ENCODE measurements around the gene ZC3H4.
A peak's percentile ranks its signal among the peaks of the same experiment; 100 is the strongest.
"Not testable (repeated sequence)": the region's sequence is repeated elsewhere in the genome, so short reads cannot be mapped to it uniquely, and the experiment has no call there.

The ZC3H4 gene

DNA sequence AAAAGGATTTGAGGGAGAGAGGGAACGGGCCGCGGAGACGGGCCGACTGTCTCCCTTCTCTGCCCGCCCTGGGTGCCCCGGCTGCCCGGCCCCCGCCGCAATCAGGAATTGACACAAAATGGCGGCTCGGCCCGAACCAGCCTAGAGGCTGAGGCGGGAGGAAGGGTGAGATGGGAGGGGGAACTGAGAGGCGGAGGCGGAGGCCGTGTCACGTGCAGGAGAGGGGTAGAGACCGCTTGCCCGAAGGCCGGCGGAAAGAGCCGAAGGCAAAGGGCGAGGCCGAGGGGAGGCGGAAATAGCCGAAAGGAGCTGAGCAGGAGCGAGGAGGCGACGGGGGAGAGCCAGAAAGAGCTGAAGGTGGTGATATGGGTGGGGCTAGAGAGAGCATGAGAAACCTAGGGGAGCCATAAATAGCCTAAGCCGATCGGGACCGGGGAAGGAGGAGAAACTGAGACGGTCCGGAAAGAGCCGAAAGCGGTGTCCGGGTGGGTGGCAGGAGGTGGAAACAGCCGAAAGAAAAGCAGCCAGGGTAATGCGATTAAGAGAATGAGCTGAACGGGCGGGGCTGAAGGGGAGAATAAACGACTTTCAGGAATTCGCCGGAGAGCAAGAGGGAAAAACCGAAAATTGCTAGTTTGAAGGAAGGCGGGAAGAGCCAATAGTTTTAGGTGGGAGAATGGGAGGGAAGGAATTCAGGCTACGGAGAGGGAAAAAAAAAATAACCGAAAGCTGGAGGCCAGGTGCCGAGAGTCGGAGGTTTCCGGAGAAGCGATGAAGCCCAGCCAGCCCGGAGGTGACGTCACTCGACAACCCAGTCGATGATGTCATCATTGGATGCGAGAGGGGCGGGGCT, at the start of gene ZC3H4:
TSS of gene ZC3H4 (minus strand) at position 780 of the 853 bp plus-strand sequence. CDS start 1,192 bp downstream, outside the sequence.
- DNase-seq, result peak; percentile 95 to 98

DNA sequence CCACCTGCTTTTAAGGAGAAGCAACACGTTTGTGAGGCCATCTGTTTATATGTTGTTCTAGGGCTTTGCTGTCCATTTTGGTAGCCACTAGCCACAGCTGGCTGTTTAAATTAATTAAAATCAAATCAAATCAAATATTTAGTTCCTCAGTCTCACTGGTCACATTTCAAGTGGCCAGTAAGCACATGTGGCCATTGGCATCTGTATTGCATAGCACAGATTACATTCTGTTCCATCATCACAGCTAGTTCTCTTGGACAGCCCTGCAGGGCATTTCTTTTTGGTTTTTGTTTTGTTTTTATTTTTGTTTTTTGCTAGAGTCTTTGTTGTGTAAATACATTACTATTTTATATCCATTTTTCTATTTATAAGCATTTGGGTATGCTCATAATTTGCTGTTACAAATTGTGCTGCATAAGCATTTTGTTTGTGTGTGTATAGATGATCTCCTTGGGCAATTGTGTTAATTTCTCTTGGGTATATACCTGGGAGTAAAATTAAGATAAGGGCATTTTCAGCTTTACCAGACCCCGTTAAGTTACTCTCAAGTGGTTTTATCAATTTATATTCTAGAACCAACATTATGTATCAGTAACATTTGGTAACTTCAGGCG, 48.4 kb upstream of the ZC3H4 start:
- no peak for DNase-seq

DNA sequence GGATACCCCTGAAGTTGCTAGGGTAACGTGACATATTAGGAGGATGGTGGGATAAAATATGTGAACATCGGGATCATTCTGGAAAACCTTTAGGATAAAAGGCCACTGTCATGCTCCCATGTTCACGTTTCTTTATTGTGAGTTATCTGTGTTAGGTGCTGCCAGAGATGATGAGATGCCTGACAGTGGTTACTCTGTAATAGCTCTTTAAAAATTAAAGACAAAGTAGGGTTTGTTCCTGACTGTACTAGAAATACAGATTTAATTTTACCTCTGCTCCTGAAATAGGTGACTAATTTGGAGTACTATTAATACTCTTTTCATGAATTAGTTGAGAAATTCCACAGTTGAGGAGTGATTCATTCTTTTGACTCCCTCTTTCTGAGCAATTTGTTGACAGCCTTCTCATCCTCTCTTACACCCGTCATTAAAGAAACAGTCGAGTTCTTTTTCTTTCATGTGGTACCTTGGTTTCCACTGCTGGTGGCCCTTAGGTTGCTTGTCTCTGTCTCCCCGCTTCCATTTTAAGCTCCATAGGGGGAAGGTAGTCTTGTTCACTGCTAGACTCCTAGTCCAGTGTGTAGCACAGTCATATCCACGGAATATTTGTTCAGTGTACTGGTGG, 45.4 kb upstream of the ZC3H4 start:
- no peak for DNase-seq

DNA sequence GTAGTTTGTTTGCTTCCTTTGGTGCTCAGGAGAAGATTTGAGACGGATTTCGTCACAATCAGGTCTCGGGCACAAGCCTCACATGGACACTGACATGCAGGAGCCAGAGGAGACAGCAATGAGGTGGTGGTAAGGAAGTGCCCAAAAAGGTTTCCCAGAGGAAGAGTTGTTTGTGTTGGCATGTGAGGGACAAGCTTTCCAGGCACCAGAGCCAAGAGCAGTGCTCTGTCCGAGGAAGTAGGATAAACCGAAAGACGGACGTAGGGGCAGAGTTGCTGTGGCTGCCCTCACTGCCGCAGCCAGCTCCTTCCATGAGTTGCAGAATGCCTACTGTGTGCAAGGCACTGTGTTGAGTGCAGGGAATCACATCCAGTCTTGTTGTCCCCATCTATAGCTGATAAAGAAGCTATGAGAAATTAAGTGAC, 44.8 kb upstream of the ZC3H4 start:
- DNase-seq, result no peak

DNA sequence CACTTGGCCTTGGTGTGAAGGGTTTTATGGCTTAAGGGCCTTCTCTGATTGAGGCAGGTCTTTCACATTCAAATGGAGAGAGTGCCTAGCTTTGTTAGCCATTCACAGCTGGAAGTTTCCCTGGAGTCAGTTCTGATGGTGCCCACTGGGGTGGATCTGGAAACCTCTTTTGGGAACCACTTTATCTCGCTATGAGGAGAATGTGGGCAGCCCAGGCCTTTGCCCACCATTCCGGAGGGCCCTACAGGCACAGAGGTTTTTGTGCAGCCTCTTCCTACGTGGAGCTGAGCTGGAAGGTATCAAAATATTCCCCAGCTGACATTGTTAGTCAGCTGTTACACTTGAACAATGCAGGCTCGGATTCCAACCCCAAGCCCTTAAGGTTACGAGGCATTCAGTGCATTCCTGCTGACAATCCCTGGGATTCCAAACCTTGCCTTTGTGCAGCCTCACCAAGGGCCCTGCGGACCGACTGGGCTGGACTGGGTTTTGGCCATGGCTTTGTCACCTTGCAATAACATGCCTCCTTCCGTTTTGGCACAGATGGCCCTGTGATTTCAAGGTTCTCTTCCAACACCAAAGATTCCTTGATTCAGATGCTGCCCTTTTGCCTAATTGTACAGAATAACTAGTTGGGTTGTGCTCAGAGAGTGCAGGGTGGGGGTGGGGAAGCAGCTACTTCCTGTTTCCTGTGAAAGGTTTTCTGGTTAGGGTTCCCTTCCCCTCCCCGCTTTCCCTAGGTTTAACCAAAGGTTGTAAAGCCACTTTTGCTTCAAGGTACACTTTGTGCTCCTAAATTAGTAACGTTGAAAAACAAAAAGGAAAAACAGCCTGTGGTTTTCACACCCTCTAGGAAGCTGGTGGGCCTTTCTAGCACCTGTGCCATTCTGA, 44.1 kb upstream of the ZC3H4 start:
- DNase-seq, result no peak

DNA sequence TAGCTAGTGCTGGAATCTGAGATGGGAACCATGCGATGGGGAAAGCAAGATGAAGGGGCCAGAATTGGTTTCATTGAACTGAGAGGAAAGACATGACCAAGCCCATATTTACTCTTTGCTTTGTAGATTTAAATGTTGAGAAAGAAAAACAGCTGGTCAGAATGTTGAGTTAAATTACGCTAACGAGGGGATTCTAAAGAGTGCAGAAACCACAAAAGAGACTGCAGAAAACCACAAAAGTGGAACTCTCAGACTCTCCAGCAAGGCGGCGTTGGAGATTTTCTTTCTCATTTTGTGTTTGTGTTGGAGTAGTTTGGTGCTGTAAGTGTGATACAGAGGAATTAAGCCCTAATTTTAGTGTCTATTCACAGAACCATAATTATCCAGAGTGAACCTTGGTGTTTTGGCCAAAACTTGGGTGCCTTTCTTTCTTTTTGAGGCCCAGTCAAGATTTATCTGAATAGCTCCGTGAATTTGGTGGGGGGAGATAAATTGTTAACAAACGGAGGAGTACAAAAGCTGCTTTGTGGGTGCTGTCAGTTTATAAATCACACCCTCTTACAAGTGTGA, 43.4 kb upstream of the ZC3H4 start:
- no peak for DNase-seq

DNA sequence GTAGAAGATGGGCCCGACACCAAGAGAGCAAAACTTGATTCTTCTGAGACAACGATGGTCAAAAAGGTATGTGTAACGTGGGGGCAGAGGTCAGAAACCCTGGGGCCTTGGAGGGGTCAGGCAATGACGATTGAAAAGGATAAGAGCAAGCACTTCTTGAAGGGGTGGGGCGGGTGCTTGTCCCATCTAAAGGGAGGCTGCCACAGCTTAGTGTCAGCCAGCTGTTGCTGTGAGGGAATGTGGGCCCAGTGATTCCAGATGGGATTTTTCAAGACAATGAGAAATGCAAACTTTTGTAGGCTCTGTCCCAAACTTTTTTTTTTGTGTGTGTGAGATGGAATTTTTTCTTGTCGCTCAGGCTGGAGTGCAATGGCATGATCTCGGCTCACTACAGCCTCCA, 41.6 kb upstream of the ZC3H4 start:
- DNase-seq, result no peak

DNA sequence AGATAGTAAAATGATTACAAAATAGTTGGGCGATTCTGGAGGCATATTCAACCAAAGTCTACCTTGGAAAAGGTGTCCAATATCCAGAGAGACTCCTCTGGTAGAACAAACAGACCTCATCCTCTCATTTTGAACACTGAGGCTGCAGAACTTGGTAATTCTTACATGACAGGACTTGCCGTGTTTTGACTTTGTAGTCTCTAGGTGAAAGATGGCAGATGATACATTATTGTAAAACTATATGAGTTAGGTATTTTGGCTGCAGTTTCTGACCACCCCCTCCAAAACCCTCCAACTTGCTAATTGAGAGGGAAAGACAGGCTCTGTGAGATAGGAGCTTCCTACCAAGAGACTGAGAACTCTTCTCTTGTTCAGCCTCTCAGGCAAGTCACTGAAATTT, 39.7 kb upstream of the ZC3H4 start:
- no peak for DNase-seq

DNA sequence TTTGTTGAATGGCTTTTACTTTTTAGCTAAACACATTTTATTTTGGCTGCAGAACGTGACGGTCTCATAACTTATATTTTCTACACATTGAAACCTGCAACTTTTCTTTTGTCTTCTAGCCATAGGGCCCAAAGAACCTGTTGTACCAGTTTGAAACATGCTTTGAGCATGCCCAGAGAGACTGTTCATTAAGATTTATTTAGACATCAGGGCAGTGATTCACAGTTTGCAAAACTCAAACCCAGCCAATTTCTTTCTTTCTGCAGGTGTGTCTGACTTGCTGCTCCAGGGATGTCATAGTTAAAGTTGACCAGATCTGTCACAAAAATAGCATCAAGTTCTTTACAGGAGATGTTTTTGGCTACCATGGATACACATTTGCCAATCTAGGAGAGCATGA, 39.1 kb upstream of the ZC3H4 start:
- no peak for DNase-seq

DNA sequence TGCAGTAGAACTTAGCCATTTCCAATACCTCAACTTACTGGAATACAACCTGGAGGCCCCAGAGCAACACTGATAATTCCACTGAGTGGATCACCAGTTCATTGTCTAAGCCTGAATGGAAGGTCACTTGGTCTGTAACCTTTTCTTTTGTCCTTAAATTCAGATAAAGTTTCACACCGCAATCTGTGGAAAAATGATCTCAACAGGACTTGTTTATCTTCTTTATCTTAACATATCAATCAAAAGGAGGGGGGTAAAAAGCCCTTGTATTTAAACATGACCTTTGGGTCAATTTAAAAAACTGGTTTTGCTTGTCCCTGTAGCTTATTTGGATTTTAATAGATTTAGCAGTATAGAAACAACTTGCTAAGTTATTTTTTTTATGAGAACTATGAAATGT, 38.6 kb upstream of the ZC3H4 start:
- DNase-seq, result no peak

DNA sequence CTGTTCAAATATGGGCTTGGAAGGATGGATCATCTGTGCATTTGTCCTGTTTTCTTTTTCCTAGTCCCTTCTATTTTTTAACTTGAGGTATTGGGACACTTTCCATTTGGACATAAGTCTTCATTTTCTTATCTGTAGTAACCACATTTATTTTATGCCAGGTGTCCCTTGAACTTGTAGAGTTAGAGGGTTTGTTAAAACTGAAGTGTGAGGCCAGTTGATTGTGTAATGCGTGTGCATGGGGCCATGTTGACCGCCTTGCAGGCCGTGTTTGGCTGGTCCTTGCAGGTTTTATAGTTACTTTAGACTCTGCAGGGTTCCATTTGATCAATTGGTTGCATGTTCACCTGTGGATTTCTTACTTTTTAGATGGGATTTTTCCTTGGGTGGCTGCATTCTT, 38.1 kb upstream of the ZC3H4 start:
- DNase-seq, result no peak

DNA sequence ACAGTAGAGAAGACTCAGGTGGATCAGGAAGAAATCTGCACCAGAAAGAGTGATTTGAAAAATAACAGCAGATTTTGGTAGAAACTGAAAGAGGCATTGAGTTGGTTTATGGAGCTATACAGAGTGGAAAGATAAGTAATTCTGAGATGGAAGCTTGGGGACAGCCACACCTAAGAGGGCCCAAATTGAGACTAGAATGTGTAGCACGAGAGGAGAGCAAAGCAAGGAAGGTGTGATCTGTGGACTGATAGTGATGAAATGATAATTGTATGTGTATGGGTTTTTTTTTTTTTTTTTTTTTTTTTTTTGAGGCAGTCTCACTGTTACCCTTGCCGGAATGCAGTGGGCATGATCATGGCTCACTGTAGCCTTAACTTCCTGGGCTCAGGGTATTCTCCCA, 33.3 kb upstream of the ZC3H4 start:
- DNase-seq, result no peak

DNA sequence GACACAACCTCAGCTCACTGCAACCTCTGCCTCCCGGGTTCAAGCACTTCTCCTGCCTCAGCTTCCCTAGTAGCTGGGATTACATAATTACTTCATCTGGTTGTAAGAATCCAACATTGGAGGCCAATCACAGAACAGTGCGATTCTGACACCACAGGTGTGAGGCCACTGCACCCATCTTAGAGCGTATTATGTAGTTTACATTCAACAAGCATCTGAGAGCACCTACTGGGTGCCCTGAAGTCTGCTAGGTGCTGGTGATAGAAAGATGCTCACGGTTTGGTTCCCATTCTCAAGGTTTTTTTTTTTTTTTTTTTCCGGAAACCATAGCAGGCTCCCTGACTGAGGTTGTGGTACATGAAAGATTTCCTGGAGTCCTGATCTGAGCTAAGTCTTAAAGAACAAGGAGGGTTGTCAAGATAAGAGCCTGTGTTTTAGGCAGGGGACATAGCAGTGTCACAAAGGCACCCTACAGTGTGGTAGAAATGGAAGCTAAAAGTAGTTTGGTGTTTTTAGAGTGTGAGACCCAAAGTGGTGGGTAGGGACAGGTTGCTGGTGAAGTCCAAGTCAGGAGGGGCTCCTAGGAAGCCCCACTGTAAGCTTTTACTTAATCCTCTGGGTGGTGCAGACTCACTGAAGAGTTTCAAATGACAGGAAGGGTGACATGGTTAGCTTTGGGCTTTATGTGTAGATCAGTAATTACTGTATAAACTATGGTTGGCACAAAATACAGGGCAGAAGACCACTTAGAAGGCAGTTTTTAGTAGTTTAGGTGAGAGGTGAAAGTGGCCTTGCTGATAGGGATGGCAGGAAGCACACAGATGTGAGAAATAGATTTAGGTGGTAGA, 32.3 kb upstream of the ZC3H4 start:
- no peak for DNase-seq

DNA sequence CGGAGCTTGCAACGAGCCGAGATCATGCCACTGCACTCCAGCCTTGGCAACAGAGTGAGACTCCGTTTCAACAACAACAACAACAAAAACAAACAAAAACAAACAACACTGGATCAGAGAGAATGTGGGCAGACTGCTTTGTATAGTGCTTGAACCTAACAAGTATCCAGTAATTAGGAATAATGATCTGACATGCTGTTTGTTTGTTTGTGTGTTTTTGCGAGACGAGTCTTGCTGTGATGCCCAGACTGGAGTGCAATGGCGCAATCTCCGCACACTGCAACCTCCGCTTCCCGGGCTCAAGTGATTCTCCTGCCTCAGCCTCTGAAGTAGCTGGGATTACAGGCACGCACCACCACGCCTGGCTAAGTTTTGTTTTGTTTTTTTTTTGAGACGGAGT, 31.1 kb upstream of the ZC3H4 start:
- DNase-seq, result no peak

DNA sequence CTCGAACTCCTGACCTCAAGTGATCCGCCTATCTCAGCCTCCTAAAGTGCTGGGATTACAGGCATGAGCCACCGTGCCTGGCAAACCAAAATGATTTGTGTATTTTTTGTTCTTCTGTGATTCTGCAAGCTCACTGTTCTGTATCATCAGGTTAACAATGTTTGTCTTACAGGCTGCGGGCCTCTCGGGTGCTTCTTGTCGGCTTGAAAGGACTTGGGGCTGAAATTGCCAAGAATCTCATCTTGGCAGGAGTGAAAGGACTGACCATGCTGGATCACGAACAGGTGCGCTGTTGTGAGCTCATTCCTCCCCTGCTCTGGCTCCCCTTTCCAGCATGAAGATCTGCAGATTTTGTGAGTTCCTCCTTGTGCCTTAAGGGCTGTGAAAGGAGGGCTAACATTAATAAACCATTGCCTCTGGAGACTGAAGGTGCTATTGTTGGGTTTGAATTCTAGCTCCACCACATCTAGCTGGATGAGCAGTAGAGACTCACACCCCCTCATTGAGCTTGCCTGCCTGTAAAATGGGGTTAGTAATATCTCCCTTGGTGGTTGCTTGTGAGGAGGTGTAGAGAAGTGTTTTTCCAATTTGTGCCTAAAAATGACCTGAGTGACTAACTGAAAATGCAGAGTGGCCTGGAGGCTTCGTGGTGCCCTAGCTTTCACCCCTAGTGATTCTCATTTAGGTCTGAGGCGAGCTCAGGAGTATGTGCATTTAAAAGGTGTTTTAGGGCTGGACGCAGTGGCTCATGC, 29.9 kb upstream of the ZC3H4 start:
- DNase-seq, result no peak

DNA sequence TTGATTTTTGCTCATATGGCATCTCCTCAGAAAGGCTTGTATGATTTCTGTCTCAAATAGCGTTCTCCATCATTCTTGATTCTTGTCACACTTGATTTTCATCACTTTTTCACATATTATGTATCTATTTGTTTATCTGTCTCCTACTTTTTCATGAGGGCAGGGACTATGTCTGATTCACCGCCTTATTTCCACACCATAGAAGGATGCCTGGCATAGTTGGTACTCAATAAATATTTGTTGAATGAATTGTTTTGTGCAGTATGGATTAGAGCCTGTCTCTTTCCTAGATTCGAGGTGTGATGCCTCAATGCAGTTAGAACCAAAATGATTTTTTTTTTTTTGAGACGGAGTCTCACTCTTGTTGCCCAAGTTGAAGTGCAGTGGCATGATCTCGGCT, 29.2 kb upstream of the ZC3H4 start:
- DNase-seq, result no peak

DNA sequence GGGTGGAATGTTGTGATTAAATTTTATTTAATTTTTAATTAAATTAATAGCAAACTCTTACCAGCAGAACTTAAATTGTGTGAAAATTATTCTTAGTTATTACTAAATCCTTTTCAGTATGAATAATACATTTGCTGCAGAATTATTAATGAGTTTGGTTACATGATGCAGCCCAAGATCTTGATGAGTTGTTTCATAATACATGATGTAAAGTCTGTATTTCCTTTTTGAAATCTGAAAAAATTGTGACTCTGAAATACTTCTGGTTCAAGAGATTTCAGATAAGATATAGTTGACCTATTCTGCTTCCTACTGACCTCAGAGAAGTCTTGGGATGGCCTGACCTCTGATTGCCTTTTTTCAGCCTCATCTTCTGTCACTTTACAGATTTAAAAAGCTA, 28.1 kb upstream of the ZC3H4 start:
- DNase-seq, result no peak

DNA sequence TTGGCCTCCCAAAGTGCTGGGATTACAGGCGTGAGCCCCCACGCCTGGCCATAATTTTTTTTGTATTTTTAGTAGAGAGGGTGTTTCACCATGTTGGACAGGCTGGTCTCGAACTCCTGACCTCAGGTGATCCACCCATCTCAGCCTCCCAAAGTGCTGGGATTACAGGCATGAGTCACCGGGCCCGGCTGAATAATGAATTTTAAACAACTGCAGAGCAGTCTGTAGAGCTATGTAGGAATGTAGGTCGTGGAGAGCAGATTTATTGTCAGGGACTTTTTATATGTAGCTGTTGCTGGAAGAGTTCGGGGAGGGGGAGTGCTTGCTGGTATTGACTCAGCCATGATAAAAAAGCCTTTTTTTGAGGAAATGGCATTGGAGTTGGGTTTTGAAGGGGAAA, 27.7 kb upstream of the ZC3H4 start:
- not testable (repeated sequence) for DNase-seq

DNA sequence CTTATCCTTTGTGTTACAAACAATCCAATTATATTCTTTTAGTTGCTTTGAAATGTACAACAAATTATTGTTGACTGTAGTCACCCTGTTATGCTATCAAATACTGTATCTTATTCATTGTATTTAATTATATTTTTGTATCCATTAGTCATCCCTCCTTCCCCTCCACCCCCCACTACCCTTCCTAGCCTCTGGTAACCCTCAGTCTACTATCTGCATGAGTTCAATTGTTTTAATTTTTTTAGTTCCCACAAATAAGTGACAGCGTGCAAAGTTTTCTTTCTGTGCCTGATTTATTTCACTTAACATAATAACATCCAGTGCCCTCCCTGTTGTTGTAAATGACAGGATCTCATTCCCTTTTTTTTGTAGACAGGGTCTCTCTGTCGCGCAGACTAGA, 21.6 kb upstream of the ZC3H4 start:
- no peak for DNase-seq

DNA sequence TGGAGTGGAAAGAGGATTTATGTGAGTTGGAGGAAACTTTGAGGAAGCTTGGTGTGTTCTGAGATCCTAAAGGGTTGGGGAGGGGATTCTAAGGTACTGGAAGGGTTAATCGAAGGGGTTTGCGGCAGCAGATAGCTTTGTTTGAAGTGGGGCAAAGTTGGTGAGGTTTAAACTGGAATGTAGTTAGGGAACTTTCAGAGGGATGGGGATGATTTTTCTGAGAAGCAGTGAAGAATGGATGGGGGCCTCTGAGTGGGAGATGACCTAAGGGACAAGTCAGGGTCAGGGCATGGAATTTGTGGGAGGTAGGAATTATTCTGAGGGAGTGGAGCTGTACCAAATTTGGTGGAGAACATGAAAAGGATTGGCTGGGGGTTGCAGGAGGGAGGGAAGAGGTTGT, 21.0 kb upstream of the ZC3H4 start:
- no peak for DNase-seq

DNA sequence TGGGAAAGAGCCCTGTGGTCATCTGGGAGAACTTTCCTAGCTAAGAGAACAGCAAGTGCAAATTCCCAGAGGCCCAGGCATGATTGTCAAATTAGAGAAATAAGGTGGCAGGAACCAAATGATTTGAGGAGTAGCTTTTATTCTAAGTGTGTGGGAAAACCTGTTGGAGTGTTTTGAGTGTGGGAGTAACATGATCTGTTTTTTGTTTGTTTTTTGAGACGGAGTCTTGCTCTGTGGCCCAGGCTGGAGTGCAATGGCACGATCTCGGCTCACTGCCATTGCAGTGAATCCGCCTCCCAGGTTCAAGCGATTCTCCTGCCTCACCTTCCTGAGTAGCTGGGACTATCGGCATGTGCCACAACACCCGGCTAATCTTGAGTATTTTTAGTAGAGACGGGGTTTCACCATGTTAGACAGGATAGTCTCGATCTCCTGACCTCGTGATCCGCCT, 19.5 kb upstream of the ZC3H4 start:
- DNase-seq, result no peak
